B cell (primary cell): ENCODE measurements around the gene TBL1XR1. TPM values are rescaled to one million over a fixed set of nuclear protein-coding genes. Genes with fewer than 3 reads are reported as not detected.

Experiments
- ATAC-seq: fragments of 200-7000 bp; cut with Tn5 transposase; one replicate; pipeline ENCODE4 v1.10.0; 2021; ENCODE audit warnings: low read depth, mild to moderate bottlenecking, moderate number of reproducible peaks, moderate library complexity
- CTCF ChIA-PET: fragments of 350-600 bp; sonication (Branson Sonifier 250); formaldehyde crosslinking; loops from one replicate; lab custom pipeline; 2021; ENCODE audit warnings: antibody characterized with exemption, inconsistent platforms; lab: Charles Lee
- POLR2A ChIA-PET: fragments of 350-600 bp; sonication (Branson Sonifier 250); formaldehyde crosslinking; loops from one replicate; lab custom pipeline; 2021; ENCODE audit warnings: antibody characterized with exemption; lab: Charles Lee
- DNase-seq: peaks from one replicate; pipeline ENCODE4 v3.0.0; 2013
- H2AFZ ChIP-seq: 2 replicates; pipeline ENCODE4 v1.6.1; 2012; ENCODE audit warnings: mild to moderate bottlenecking, low read depth, low read length; ENCODE audit not compliant: insufficient read depth, poor library complexity, severe bottlenecking
- H3K27ac ChIP-seq, 2 donors: 1 replicate in 1 of 2; 2 replicates in 1 of 2; pipeline ENCODE4 v1.5.1; 2012 to 2013; ENCODE audit warnings: low read length in 2 of 2, mild to moderate bottlenecking in 2 of 2, moderate library complexity in 1 of 2
- H3K27me3 ChIP-seq, 4 experiments: fragments of 200-600 bp in 1 of 4; sonication (generic) in 1 of 4; replicated peaks in 1 of 4; 1 replicate in 2 of 4; 2 replicates in 2 of 4; pipeline versions ENCODE4 v1.6.1 to v1.7.0; 2013 to 2016; ENCODE audit warnings: low read length in 3 of 4, mild to moderate bottlenecking in 2 of 4, mixed read lengths in 1 of 4, moderate library complexity in 1 of 4; ENCODE audit not compliant: insufficient read depth in 4 of 4, control insufficient read depth in 3 of 4; ENCODE audit errors: control extremely low read depth in 1 of 4
- H3K36me3 ChIP-seq, 2 experiments: replicated peaks in 1 of 2; 1 replicate in 1 of 2; 2 replicates in 1 of 2; pipeline versions ENCODE4 v1.6.1 to v1.7.1; 2013; ENCODE audit warnings: low read length in 1 of 2; ENCODE audit not compliant: insufficient read depth in 2 of 2, control insufficient read depth in 1 of 2; ENCODE audit errors: control extremely low read depth in 1 of 2, extremely low read depth in 1 of 2
- H3K4me1 ChIP-seq, 2 donors: fragments of 200-600 bp in 1 of 2; sonication (generic) in 1 of 2; 1 replicate in 1 of 2; 2 replicates in 1 of 2; pipeline versions ENCODE4 v1.5.1 to v1.6.1; 2013 to 2017; ENCODE audit warnings: low read length in 2 of 2; ENCODE audit not compliant: control insufficient read depth in 2 of 2, insufficient read depth in 2 of 2
- H3K4me2 ChIP-seq: replicated peaks from 2 replicates; pipeline ENCODE3; 2012; ENCODE audit warnings: mild to moderate bottlenecking, low read depth, low read length; ENCODE audit not compliant: poor library complexity, severe bottlenecking
- H3K4me3 ChIP-seq, 5 experiments: fragments of 200-600 bp in 1 of 5; sonication (generic) in 1 of 5; 1 replicate in 3 of 5; 2 replicates in 2 of 5; pipeline versions ENCODE4 v1.5.1 to v1.7.0; 2011 to 2016; ENCODE audit warnings: low read length in 4 of 5, mild to moderate bottlenecking in 4 of 5, low read depth in 2 of 5, control low read depth in 1 of 5, moderate library complexity in 1 of 5; ENCODE audit not compliant: insufficient read depth in 1 of 5; ENCODE audit errors: control extremely low read depth in 1 of 5, extremely low read depth in 1 of 5
- H3K79me2 ChIP-seq: fragments of 200-600 bp; sonication (generic); one replicate; pipeline ENCODE4 v1.6.0; 2016; ENCODE audit warnings: low read length; ENCODE audit not compliant: control insufficient read depth, insufficient read depth
- H3K9ac ChIP-seq: fragments of 200-600 bp; sonication (generic); 2 replicates; pipeline ENCODE4 v1.6.1; 2017; ENCODE audit warnings: mild to moderate bottlenecking, low read length, moderate library complexity
- H3K9me3 ChIP-seq, 3 donors: one replicate each; pipeline versions ENCODE4 v1.6.1 to v1.7.1; 2013; ENCODE audit warnings: low read length in 2 of 3; ENCODE audit not compliant: control insufficient read depth in 2 of 3, insufficient read depth in 1 of 3; ENCODE audit errors: control extremely low read depth in 1 of 3
- H4K20me1 ChIP-seq: 2 replicates; pipeline ENCODE4 v1.6.0; 2012; ENCODE audit warnings: mild to moderate bottlenecking, low read length; ENCODE audit not compliant: insufficient read depth, control insufficient read depth, poor library complexity, severe bottlenecking
- H3K27ac Mint-ChIP-seq: one replicate; pipeline ENCODE4 v1.8.0; 2021; ENCODE audit warnings: mixed read lengths
- H3K27me3 Mint-ChIP-seq: one replicate; pipeline ENCODE4 v1.8.0; 2021; ENCODE audit warnings: mixed read lengths
- H3K4me1 Mint-ChIP-seq: one replicate; pipeline ENCODE4 v1.8.0; 2021; ENCODE audit warnings: mixed read lengths
- H3K4me3 Mint-ChIP-seq: one replicate; pipeline ENCODE4 v1.8.0; 2021; ENCODE audit warnings: mixed read lengths
- H3K9me3 Mint-ChIP-seq: one replicate; pipeline ENCODE4 v1.8.0; 2022; ENCODE audit warnings: mixed read lengths; ENCODE audit not compliant: insufficient read depth
- EZH2 ChIP-seq: IDR thresholded peaks from 2 replicates; pipeline ENCODE4 v1.6.1; 2012; ENCODE audit warnings: borderline replicate concordance, low read depth, mild to moderate bottlenecking, moderate library complexity, low read length; ENCODE audit not compliant: insufficient read depth, poor library complexity, severe bottlenecking
- WGBS: methylation state at CpG from one replicate; pipeline ENCODE4 v1.1.5; 2013; ENCODE audit warnings: missing lambda C conversion rate; ENCODE audit not compliant: insufficient coverage; 5-methylcytosine and 5-hydroxymethylcytosine counted together
- intact Hi-C: fragments of 100-400 bp; cut with micrococcal nuclease; formaldehyde crosslinking; loops from one replicate; pipeline ENCODE4 v1.10.0; 2022
- polyA plus RNA-seq: library from polyadenylated mRNA; depleted of rRNA; stranded (reverse); fragments of >200 nt; gene quantifications from 2 replicates; pipeline ENCODE4 v1.2.3, GENCODE V29; 2012
- total RNA-seq, 2 donors: library from RNA; stranded (reverse); fragments of 120-200 nt in 1 of 2; gene quantifications; 1 replicate in 1 of 2; 2 replicates in 1 of 2; pipeline versions ENCODE4 v1.2.3 to v1.2.4, GENCODE V29; 2013 to 2022
- TF ChIP-seq, protein P1 (sequence below): fragments of 200-600 bp; IDR thresholded peaks from one replicate; pipeline ENCODE4 v1.8.0; 2022; ENCODE audit warnings: antibody characterized with exemption, mild to moderate bottlenecking

The TBL1XR1 gene
- total and polyA plus RNA-seq, 2 donors (not counting 1 experiment from before 2014, with no cell fraction given): 17.6 to 128 TPM

DNA sequence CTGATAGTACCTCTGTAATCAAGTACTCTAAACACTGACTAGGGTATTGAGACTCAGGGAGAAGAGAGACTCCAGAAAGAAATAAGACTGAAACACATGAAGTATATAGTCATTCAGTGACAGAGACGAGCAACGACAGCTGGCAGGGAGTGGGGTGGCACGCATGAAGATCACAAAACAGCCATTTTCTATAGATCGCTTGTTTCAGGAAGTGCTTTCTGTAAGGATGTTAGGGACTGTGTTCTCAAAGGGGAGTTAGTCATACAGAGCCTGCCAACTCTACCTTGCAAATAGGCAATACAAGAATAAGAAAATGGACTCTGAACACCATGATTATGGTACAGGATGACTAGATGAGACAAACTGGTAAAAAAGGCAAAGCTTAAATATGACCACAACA lies 139.5 kb downstream of the TBL1XR1 start:
- Histone ChIP-seq H3K9me3 (no peaks in the 10 kb centered on the region), H3K9ac (no peak overlapping the region), H3K4me3 (no peak overlapping the region), H3K79me2 (peaks cover 25% of the 10 kb centered on the region), H4K20me1 (no peaks in the 10 kb centered on the region), H3K27me3 (no peaks in the 10 kb centered on the region), H2AFZ (peak overlapping the region; percentile 47), H3K4me2 (peak overlapping the region; percentile 43), H3K27ac (peak overlapping the region in 1 of 2 donors; percentile 21), H3K36me3 (peaks cover 0 to 3% of the 10 kb centered on the region in 2 experiments), H3K4me1 (peaks cover 6 to 8% of the 10 kb centered on the region in 2 donors)
- Mint-ChIP-seq H3K4me3 (no peak overlapping the region), H3K9me3 (no peaks in the 10 kb centered on the region), H3K27ac (no peak overlapping the region), H3K27me3 (no peaks in the 10 kb centered on the region), H3K4me1 (peaks cover 19% of the 10 kb centered on the region)
- CTCF ChIA-PET: interaction anchor here (1.4 to 2.1 kb wide), 3 partner anchors 11 to 302 kb away, joined by 6 to 8 read pairs (median 6); no protein-coding TSS in a partner anchor
- intact Hi-C loops: loop anchor here (5.0 to 10.0 kb wide), 2 partner anchors 50 to 387 kb away; no protein-coding TSS in a partner anchor
- POLR2A ChIA-PET: interaction anchor here (1.3 kb wide), 1 partner anchor 11 kb away, joined by 3 read pairs; no protein-coding TSS in a partner anchor
- peak; percentile 81 for ATAC-seq
- 20% methylated on average over 3 of the region's 4 CpGs for WGBS
- peak; percentile 42 for DNase-seq
- TF ChIP-seq, protein P1, sequence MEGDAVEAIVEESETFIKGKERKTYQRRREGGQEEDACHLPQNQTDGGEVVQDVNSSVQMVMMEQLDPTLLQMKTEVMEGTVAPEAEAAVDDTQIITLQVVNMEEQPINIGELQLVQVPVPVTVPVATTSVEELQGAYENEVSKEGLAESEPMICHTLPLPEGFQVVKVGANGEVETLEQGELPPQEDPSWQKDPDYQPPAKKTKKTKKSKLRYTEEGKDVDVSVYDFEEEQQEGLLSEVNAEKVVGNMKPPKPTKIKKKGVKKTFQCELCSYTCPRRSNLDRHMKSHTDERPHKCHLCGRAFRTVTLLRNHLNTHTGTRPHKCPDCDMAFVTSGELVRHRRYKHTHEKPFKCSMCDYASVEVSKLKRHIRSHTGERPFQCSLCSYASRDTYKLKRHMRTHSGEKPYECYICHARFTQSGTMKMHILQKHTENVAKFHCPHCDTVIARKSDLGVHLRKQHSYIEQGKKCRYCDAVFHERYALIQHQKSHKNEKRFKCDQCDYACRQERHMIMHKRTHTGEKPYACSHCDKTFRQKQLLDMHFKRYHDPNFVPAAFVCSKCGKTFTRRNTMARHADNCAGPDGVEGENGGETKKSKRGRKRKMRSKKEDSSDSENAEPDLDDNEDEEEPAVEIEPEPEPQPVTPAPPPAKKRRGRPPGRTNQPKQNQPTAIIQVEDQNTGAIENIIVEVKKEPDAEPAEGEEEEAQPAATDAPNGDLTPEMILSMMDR: no peak
- no peak for TF ChIP-seq EZH2

DNA sequence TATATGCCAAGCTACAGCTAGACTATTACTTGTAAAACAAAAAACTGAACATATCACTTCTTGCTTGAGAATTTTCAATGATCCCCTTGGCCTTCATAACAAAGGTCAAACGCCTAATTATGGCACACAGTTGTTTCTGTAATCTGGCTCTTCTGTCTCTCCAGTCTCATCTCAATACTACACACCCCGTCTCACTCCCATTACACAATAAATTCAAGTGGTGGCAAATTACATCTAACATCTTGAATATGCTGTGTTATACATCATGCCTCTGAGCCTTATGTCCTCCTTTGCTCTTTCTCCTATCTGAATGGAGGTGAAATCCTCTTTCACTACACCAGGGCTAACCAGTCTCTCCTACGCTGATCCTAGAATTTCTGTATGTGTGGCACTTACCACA lies 140.4 kb downstream of the TBL1XR1 start:
- no peak overlapping the region for H3K4me2 ChIP-seq
- no peaks in the 10 kb centered on the region for H3K9me3 ChIP-seq
- H3K79me2 ChIP-seq: peaks cover 23% of the 10 kb centered on the region
- ChIA-PET POLR2A (no interaction called here), CTCF (interaction anchor here (2.1 kb wide), 1 partner anchor 303 kb away, joined by 8 read pairs; no protein-coding TSS in a partner anchor)
- no peak overlapping the region for H3K4me3 ChIP-seq
- intact Hi-C loops: loop anchor here (5.0 to 10.0 kb wide), 2 partner anchors 50 to 388 kb away; no protein-coding TSS in a partner anchor
- Mint-ChIP-seq H3K4me1 (peaks cover 17% of the 10 kb centered on the region), H3K27me3 (no peaks in the 10 kb centered on the region), H3K4me3 (no peak overlapping the region), H3K27ac (no peak overlapping the region), H3K9me3 (no peaks in the 10 kb centered on the region)
- H3K27ac ChIP-seq: peak overlapping the region in 1 of 2 donors; percentile 6
- DNase-seq (no peak), ATAC-seq (no peak)
- H4K20me1 ChIP-seq: no peaks in the 10 kb centered on the region
- WGBS: 89% methylated on average over 1 of the region's 3 CpGs
- H3K27me3 ChIP-seq: no peaks in the 10 kb centered on the region
- TF ChIP-seq EZH2: no peak
- TF ChIP-seq, protein P1: no peak
- H3K36me3 ChIP-seq: peaks cover 0 to 3% of the 10 kb centered on the region in 2 experiments
- no peak overlapping the region for H2AFZ ChIP-seq
- H3K4me1 ChIP-seq: peaks cover 6 to 8% of the 10 kb centered on the region in 2 donors
- no peak overlapping the region for H3K9ac ChIP-seq
